Measurements from ENCODE around the gene PAN2. TPM values are rescaled to one million over a fixed set of nuclear protein-coding genes. Genes with fewer than 3 reads are reported as not detected.

The PAN2 gene
- total RNA-seq, 1 donor from 2014 or later, result 93.5 TPM

- H3K4me3 ChIP-seq, result no peak overlapping the region
- ATAC-seq, result no peak
- DNase-seq, result no peak
- no peaks in the 10 kb centered on the region for H3K27me3 ChIP-seq (ENCODE audit: low read depth)
- peaks cover 75% of the 10 kb centered on the region for H3K36me3 ChIP-seq
- TF ChIP-seq, protein P1, sequence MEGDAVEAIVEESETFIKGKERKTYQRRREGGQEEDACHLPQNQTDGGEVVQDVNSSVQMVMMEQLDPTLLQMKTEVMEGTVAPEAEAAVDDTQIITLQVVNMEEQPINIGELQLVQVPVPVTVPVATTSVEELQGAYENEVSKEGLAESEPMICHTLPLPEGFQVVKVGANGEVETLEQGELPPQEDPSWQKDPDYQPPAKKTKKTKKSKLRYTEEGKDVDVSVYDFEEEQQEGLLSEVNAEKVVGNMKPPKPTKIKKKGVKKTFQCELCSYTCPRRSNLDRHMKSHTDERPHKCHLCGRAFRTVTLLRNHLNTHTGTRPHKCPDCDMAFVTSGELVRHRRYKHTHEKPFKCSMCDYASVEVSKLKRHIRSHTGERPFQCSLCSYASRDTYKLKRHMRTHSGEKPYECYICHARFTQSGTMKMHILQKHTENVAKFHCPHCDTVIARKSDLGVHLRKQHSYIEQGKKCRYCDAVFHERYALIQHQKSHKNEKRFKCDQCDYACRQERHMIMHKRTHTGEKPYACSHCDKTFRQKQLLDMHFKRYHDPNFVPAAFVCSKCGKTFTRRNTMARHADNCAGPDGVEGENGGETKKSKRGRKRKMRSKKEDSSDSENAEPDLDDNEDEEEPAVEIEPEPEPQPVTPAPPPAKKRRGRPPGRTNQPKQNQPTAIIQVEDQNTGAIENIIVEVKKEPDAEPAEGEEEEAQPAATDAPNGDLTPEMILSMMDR (IDR thresholded peaks at IDR 0.05), result no peak
- no peak overlapping the region for H3K27ac ChIP-seq
- H3K9me3 ChIP-seq, result no peaks in the 10 kb centered on the region
- intact Hi-C loops (cut with DNase I), result no loop called here
- peaks cover 9% of the 10 kb centered on the region for H3K4me1 ChIP-seq
Observed at GRCh38 chr12:56311003-56311402, 22.8 kb downstream of the PAN2 start.

GRCh38 chr12:56308714-56309113 is 25.1 kb downstream of the PAN2 start:
- no peaks in the 10 kb centered on the region for H3K4me1 ChIP-seq
- H3K27ac ChIP-seq, result no peak overlapping the region
- TF ChIP-seq, protein P1 (IDR thresholded peaks at IDR 0.05), result no peak
- intact Hi-C loops (cut with DNase I), result no loop called here
- no peak for ATAC-seq
- DNase-seq, result no peak
- H3K4me3 ChIP-seq, result no peak overlapping the region
- no peaks in the 10 kb centered on the region for H3K9me3 ChIP-seq
- peaks cover 85% of the 10 kb centered on the region for H3K36me3 ChIP-seq
- H3K27me3 ChIP-seq (ENCODE audit: low read depth), result no peaks in the 10 kb centered on the region

GRCh38 chr12:56307221-56307965 is 26.4 kb downstream of the PAN2 start:
- no peak overlapping the region for H3K4me3 ChIP-seq
- H3K27me3 ChIP-seq (ENCODE audit: low read depth), result no peaks in the 10 kb centered on the region
- ATAC-seq (no peak), DNase-seq (no peak)
- intact Hi-C loops (cut with DNase I), result no loop called here
- TF ChIP-seq, protein P1 (IDR thresholded peaks at IDR 0.05), result no peak
- H3K27ac ChIP-seq, result no peak overlapping the region
- peaks cover 76% of the 10 kb centered on the region for H3K36me3 ChIP-seq
- H3K9me3 ChIP-seq, result no peaks in the 10 kb centered on the region
- peaks cover 3% of the 10 kb centered on the region for H3K4me1 ChIP-seq

GRCh38 chr12:56304872-56305590 is 28.8 kb downstream of the PAN2 start:
- H3K9me3 ChIP-seq, result no peaks in the 10 kb centered on the region
- TF ChIP-seq, protein P1 (IDR thresholded peaks at IDR 0.05), result no peak
- ATAC-seq (no peak), DNase-seq (no peak)
- peaks cover 21% of the 10 kb centered on the region for H3K4me1 ChIP-seq
- H3K27me3 ChIP-seq (ENCODE audit: low read depth), result no peaks in the 10 kb centered on the region
- H3K36me3 ChIP-seq, result peaks cover 57% of the 10 kb centered on the region
- intact Hi-C loops (cut with DNase I), result no loop called here
- no peak overlapping the region for H3K27ac ChIP-seq
- H3K4me3 ChIP-seq, result no peak overlapping the region

- DNase-seq (no peak), ATAC-seq (no peak)
- intact Hi-C loops (cut with DNase I), result no loop called here
- peaks cover 49% of the 10 kb centered on the region for H3K36me3 ChIP-seq
- H3K27me3 ChIP-seq (ENCODE audit: low read depth), result no peaks in the 10 kb centered on the region
- H3K9me3 ChIP-seq, result no peaks in the 10 kb centered on the region
- peaks cover 21% of the 10 kb centered on the region for H3K4me1 ChIP-seq
- no peak overlapping the region for H3K4me3 ChIP-seq
- no peak overlapping the region for H3K27ac ChIP-seq
- TF ChIP-seq, protein P1 (IDR thresholded peaks at IDR 0.05), result no peak
Observed at GRCh38 chr12:56304276-56304675, 29.5 kb downstream of the PAN2 start.
